DMS53 (cell line): Measurements from ENCODE around the gene ULK3.

Experiments
- DNase-seq: peaks from one replicate; lab custom pipeline; 2025; lab: John Stamatoyannopoulos, UW

The ULK3 gene

GRCh38 chr15:74799255-74799855, 43.6 kb downstream of the ULK3 start:
- DNase-seq, result peak; percentile 62

- DNase-seq, result no peak
Observed at GRCh38 chr15:74798388-74799254, 44.3 kb downstream of the ULK3 start.

GRCh38 chr15:74795966-74796625, 46.9 kb downstream of the ULK3 start:
- DNase-seq, result no peak

GRCh38 chr15:74794970-74795349, 48.0 kb downstream of the ULK3 start:
- no peak for DNase-seq

- no peak for DNase-seq
Observed at GRCh38 chr15:74794248-74794969, 48.5 kb downstream of the ULK3 start.

GRCh38 chr15:74793135-74794028, 49.6 kb downstream of the ULK3 start:
- DNase-seq, result no peak

GRCh38 chr15:74792227-74793016, 50.5 kb downstream of the ULK3 start:
- DNase-seq, result no peak

GRCh38 chr15:74791667-74792066, 51.3 kb downstream of the ULK3 start:
- DNase-seq, result no peak

- no peak for DNase-seq
Observed at GRCh38 chr15:74791007-74791406, 51.9 kb downstream of the ULK3 start.

GRCh38 chr15:74790080-74790916, 52.7 kb downstream of the ULK3 start:
- DNase-seq, result no peak

- no peak for DNase-seq
Observed at GRCh38 chr15:74789741-74790079, 53.2 kb downstream of the ULK3 start.

- DNase-seq, result no peak
Observed at GRCh38 chr15:74789171-74789631, 53.8 kb downstream of the ULK3 start.

GRCh38 chr15:74788683-74789151, 54.2 kb downstream of the ULK3 start:
- no peak for DNase-seq

GRCh38 chr15:74788042-74788682, 54.8 kb downstream of the ULK3 start:
- no peak for DNase-seq

GRCh38 chr15:74787251-74788041, 55.5 kb downstream of the ULK3 start:
- peak; percentile 61 for DNase-seq

GRCh38 chr15:74786551-74787165, 56.3 kb downstream of the ULK3 start:
- no peak for DNase-seq
